ENCODE data around the gene GPR78.
A peak's percentile ranks its signal among the peaks of the same experiment; 100 is the strongest.

GPR78 gene, protein sequence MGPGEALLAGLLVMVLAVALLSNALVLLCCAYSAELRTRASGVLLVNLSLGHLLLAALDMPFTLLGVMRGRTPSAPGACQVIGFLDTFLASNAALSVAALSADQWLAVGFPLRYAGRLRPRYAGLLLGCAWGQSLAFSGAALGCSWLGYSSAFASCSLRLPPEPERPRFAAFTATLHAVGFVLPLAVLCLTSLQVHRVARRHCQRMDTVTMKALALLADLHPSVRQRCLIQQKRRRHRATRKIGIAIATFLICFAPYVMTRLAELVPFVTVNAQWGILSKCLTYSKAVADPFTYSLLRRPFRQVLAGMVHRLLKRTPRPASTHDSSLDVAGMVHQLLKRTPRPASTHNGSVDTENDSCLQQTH

GRCh38 chr4:8580321-8581093, at the start of gene GPR78:
Gene GPR78 (plus strand): TSS chr4:8580392. CDS start chr4:8580983, 591 bp downstream.
- no peak for TF ChIP-seq CTCF (IDR thresholded peaks at IDR 0.05; ENCODE audit: insufficient read depth, low read depth, low read length, missing control alignments)
- H3K4me3 ChIP-seq (ENCODE audit: low read depth, low read length) = no peak within 1 kb of the TSS
- no peak for DNase-seq (ENCODE audit: low read depth)

DNA sequence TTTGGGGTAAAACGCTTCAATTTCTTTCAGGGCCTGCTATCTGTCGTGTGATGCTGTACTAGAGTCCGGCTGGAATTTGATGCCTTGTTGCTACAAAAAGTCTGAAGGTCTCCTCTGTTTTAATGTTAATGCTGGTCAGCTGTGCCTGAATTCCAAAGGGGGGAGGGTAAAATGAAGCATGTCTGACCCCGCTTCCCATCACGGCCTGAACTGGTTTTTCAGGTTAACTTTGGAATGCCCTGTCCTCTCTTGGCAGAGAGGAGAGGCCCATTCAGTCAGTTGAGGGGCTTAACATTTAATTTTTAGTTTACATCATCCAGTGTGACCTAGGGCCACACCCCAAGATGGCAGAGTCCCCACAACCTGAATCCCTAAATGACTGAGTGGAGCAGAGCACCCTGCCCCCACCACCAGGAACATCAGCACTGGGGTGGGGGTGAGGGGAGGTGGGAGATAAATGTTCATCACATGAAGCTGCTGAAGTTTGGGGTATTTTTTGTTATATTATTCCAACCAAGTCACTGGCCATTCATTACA, 47.9 kb upstream of the GPR78 start:
- H3K4me3 ChIP-seq (ENCODE audit: low read depth, low read length) = no peak overlapping the region
- DNase-seq (ENCODE audit: low read depth) = no peak
- no peak for TF ChIP-seq CTCF (IDR thresholded peaks at IDR 0.05; ENCODE audit: insufficient read depth, low read depth, low read length, missing control alignments)

- peak; percentile 75 for DNase-seq (ENCODE audit: low read depth)
- H3K4me3 ChIP-seq (ENCODE audit: low read depth, low read length) = peak overlapping the region; percentile 35
- TF ChIP-seq CTCF (IDR thresholded peaks at IDR 0.05; ENCODE audit: insufficient read depth, low read depth, low read length, missing control alignments) = no peak
Observed at GRCh38 chr4:8533274-8533865, 46.8 kb upstream of the GPR78 start.

DNA sequence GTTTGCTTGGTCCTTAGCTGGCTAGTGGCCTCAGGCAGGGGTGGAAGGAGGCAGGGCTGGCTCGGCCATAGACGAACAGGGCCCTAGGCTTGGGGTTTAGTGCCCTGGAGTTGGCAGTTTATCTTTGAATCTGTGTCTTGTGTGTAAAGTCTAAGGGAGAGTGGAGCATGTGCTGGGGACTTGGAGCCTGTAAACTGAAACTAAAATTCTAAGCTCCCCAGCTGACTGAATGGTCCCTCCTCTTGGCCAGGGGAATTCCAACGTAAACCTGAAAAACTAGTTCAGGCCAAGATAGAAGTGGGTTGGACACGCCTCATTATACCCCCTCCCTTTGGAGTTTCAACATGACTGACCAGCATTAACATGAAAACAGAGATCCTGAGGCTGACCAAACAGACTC, 46.1 kb upstream of the GPR78 start:
- no peak for TF ChIP-seq CTCF (IDR thresholded peaks at IDR 0.05; ENCODE audit: insufficient read depth, low read depth, low read length, missing control alignments)
- peak; percentile 93 for DNase-seq (ENCODE audit: low read depth)
- H3K4me3 ChIP-seq (ENCODE audit: low read depth, low read length) = peak overlapping the region; percentile 35

- no peak for DNase-seq (ENCODE audit: low read depth)
- TF ChIP-seq CTCF (IDR thresholded peaks at IDR 0.05; ENCODE audit: insufficient read depth, low read depth, low read length, missing control alignments) = no peak
- no peak overlapping the region for H3K4me3 ChIP-seq (ENCODE audit: low read depth, low read length)
Observed at GRCh38 chr4:8534611-8535010, 45.6 kb upstream of the GPR78 start.

DNA sequence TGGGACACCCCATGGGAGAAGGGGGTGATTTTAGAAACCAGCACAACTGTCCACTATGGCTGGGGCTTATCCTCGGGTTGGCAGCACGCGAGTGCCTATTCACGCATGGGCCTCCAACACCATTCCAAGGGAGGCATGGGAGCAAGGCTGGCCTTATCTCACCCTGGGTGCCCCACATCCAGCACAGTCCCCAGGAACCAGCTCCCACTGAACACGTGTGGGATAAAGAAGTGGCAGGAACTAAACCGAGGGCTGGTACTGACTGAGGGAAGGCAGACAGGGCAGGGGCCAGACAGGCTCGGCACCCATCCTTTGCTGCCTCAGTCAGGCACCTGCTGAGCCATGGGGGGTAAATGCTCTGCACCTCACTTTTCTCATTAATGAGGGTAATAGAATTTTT, 43.7 kb upstream of the GPR78 start:
- no peak overlapping the region for H3K4me3 ChIP-seq (ENCODE audit: low read depth, low read length)
- no peak for TF ChIP-seq CTCF (IDR thresholded peaks at IDR 0.05; ENCODE audit: insufficient read depth, low read depth, low read length, missing control alignments)
- DNase-seq (ENCODE audit: low read depth) = no peak
